RWPE2 (cell line): Measurements from ENCODE around the gene PARP11.

Experiments
- ATAC-seq: fragments of 200-7000 bp; cut with Tn5 transposase; 3 replicates; pipeline ENCODE4 v1.9.1; 2021; ENCODE audit warnings: low read depth
- DNase-seq: peaks from one replicate; pipeline ENCODE4 v3.0.0-alpha.2; 2020; ENCODE audit warnings: low spot score
- H3K27ac ChIP-seq: fragments of 450-650 bp; 2 replicates; pipeline ENCODE4 v1.5.1; 2017; ENCODE audit warnings: mild to moderate bottlenecking; ENCODE audit not compliant: poor library complexity, severe bottlenecking
- H3K27me3 ChIP-seq: fragments of 250-450 bp; sonication (Bioruptor Pico); 2 replicates; pipeline ENCODE4 v1.5.1; 2021; ENCODE audit warnings: mild to moderate bottlenecking, moderate library complexity; ENCODE audit not compliant: insufficient read depth, poor library complexity, severe bottlenecking
- H3K36me3 ChIP-seq: fragments of 250-450 bp; sonication (Bioruptor Pico); 2 replicates; pipeline ENCODE4 v1.5.1; 2020; ENCODE audit warnings: low read depth, mild to moderate bottlenecking, moderate library complexity
- H3K4me1 ChIP-seq: fragments of 250-450 bp; sonication (Bioruptor Pico); 2 replicates; pipeline ENCODE4 v1.5.1; 2021; ENCODE audit warnings: mild to moderate bottlenecking, moderate library complexity; ENCODE audit not compliant: insufficient read depth, poor library complexity, severe bottlenecking
- H3K4me3 ChIP-seq: fragments of 250-450 bp; sonication (Bioruptor Pico); 2 replicates; pipeline ENCODE4 v1.5.1; 2021; ENCODE audit warnings: mild to moderate bottlenecking, moderate library complexity; ENCODE audit not compliant: severe bottlenecking
- H3K9me3 ChIP-seq: fragments of 250-450 bp; sonication (Bioruptor Pico); 2 replicates; pipeline ENCODE4 v1.5.1; 2021; ENCODE audit warnings: mild to moderate bottlenecking, moderate library complexity; ENCODE audit not compliant: severe bottlenecking
- CTCF ChIP-seq: fragments of 450-650 bp; IDR thresholded peaks from one replicate; pipeline ENCODE4 v1.5.1; 2017; ENCODE audit warnings: mild to moderate bottlenecking, moderate library complexity; ENCODE audit not compliant: poor library complexity, severe bottlenecking

Gene PARP11

GRCh38 chr12:3795492-3796133, 77.6 kb downstream of the PARP11 start:
- no peaks in the 10 kb centered on the region for H3K36me3 ChIP-seq
- DNase-seq = no peak
- H3K27me3 ChIP-seq = no peaks in the 10 kb centered on the region
- H3K4me3 ChIP-seq = no peak overlapping the region
- no peak overlapping the region for H3K27ac ChIP-seq
- H3K4me1 ChIP-seq = no peaks in the 10 kb centered on the region
- TF ChIP-seq CTCF = no peak
- no peak for ATAC-seq
- no peaks in the 10 kb centered on the region for H3K9me3 ChIP-seq

- no peak for TF ChIP-seq CTCF
- Histone ChIP-seq H3K4me3 (no peak overlapping the region), H3K27me3 (no peaks in the 10 kb centered on the region), H3K27ac (no peak overlapping the region), H3K4me1 (no peaks in the 10 kb centered on the region), H3K9me3 (no peaks in the 10 kb centered on the region), H3K36me3 (no peaks in the 10 kb centered on the region)
- ATAC-seq = no peak
- DNase-seq = no peak
Measured at GRCh38 chr12:3795066-3795465, 78.1 kb downstream of the PARP11 start.

GRCh38 chr12:3792623-3793288, 80.4 kb downstream of the PARP11 start:
- no peaks in the 10 kb centered on the region for H3K36me3 ChIP-seq
- ATAC-seq (no peak), DNase-seq (no peak)
- no peaks in the 10 kb centered on the region for H3K4me1 ChIP-seq
- H3K4me3 ChIP-seq = no peak overlapping the region
- H3K27ac ChIP-seq = no peak overlapping the region
- H3K27me3 ChIP-seq = no peaks in the 10 kb centered on the region
- TF ChIP-seq CTCF = no peak
- no peaks in the 10 kb centered on the region for H3K9me3 ChIP-seq

- Histone ChIP-seq H3K27me3 (no peaks in the 10 kb centered on the region), H3K36me3 (no peaks in the 10 kb centered on the region), H3K9me3 (no peaks in the 10 kb centered on the region), H3K27ac (no peak overlapping the region), H3K4me1 (no peaks in the 10 kb centered on the region), H3K4me3 (no peak overlapping the region)
- ATAC-seq (no peak), DNase-seq (no peak)
- no peak for TF ChIP-seq CTCF
Measured at GRCh38 chr12:3791256-3791874, 81.8 kb downstream of the PARP11 start.

GRCh38 chr12:3790642-3791041, 82.6 kb downstream of the PARP11 start:
- no peak for ATAC-seq
- no peaks in the 10 kb centered on the region for H3K9me3 ChIP-seq
- DNase-seq = no peak
- no peaks in the 10 kb centered on the region for H3K4me1 ChIP-seq
- no peak overlapping the region for H3K4me3 ChIP-seq
- no peaks in the 10 kb centered on the region for H3K27me3 ChIP-seq
- no peaks in the 10 kb centered on the region for H3K36me3 ChIP-seq
- TF ChIP-seq CTCF = no peak
- H3K27ac ChIP-seq = no peak overlapping the region
